Endothelial cell of umbilical vein (primary cell): ENCODE data around the gene FGFR1OP2. TPM values are rescaled to one million over a fixed set of nuclear protein-coding genes. Genes with fewer than 3 reads are reported as not detected.

Source experiments
- BruUV-seq: library from RNA; stranded (reverse); fragments of 400-500 nt; replicated peaks from 2 replicates; lab custom pipeline; 2021; lab: Mats Ljungman, UMichigan
- CTCF ChIA-PET: fragments of 300-600, 350-600 bp; sonication (Branson Sonifier 250); formaldehyde crosslinking; loops from one replicate; lab custom pipeline; 2021; ENCODE audit warnings: antibody characterized with exemption, inconsistent platforms; lab: Charles Lee
- POLR2A ChIA-PET: fragments of 300-600, 350-600 bp; sonication (Branson Sonifier 250); formaldehyde crosslinking; loops from one replicate; lab custom pipeline; 2021; ENCODE audit warnings: antibody characterized with exemption, inconsistent platforms; lab: Charles Lee
- DNase-seq: peaks from one replicate; pipeline ENCODE4 v3.0.0-alpha.2; 2011; ENCODE audit warnings: low read depth, low spot score
- FAIRE-seq: peaks from 2 replicates; lab custom pipeline; 2011; peaks lifted over from hg19 to GRCh38; lab: Jason Lieb, UNC
- H2AFZ ChIP-seq: 2 replicates; pipeline ENCODE4 v1.6.0; 2012; ENCODE audit warnings: low read depth, low read length, control low read depth, inconsistent platforms
- H3K27ac ChIP-seq: 2 replicates; pipeline ENCODE4 v1.5.1; 2011; ENCODE audit warnings: low read depth, mild to moderate bottlenecking, control low read depth, low read length, moderate library complexity; ENCODE audit not compliant: insufficient read depth
- H3K27me3 ChIP-seq, 2 experiments: 2 replicates each; pipeline versions ENCODE4 v1.6.0 to v1.6.1; 2011; ENCODE audit warnings: low read length in 2 of 2, mixed read lengths in 1 of 2; ENCODE audit not compliant: control insufficient read depth in 2 of 2, insufficient read depth in 2 of 2
- H3K36me3 ChIP-seq, 2 experiments: 2 replicates in 1 of 2; 3 replicates in 1 of 2; pipeline ENCODE4 v1.5.1; 2011; ENCODE audit warnings: low read length in 2 of 2, mild to moderate bottlenecking in 1 of 2, moderate library complexity in 1 of 2; ENCODE audit not compliant: control insufficient read depth in 2 of 2, insufficient read depth in 2 of 2; ENCODE audit errors: extremely low read depth in 1 of 2
- H3K4me1 ChIP-seq: 3 replicates; pipeline ENCODE4 v1.5.1; 2011; ENCODE audit warnings: mild to moderate bottlenecking, low read length; ENCODE audit not compliant: control insufficient read depth, insufficient read depth; ENCODE audit errors: extremely low read depth
- H3K4me2 ChIP-seq: 2 replicates; pipeline ENCODE4 v1.6.1; 2011; ENCODE audit warnings: low read length, control low read depth, mixed read lengths; ENCODE audit not compliant: insufficient read depth
- H3K4me3 ChIP-seq, 3 experiments: fragments of 200-600 bp in 1 of 3; sonication (generic), shearing (Covaris generic) in 1 of 3; replicated peaks in 1 of 3; 2 replicates each; pipeline ENCODE4 v1.5.1; 2011 to 2016; ENCODE audit warnings: control low read depth in 3 of 3, low read length in 3 of 3, mild to moderate bottlenecking in 2 of 3, inconsistent platforms in 1 of 3, low read depth in 1 of 3, moderate library complexity in 1 of 3; ENCODE audit not compliant: insufficient read depth in 1 of 3
- H3K79me2 ChIP-seq: 2 replicates; pipeline ENCODE4 v1.6.0; 2012; ENCODE audit warnings: low read length, inconsistent platforms; ENCODE audit not compliant: control insufficient read depth, insufficient read depth
- H3K9ac ChIP-seq: replicated peaks from 2 replicates; pipeline ENCODE3; 2011; ENCODE audit warnings: low read length, control low read depth; ENCODE audit not compliant: insufficient read depth; ENCODE audit errors: extremely low read depth
- H3K9me1 ChIP-seq: replicated peaks from 3 replicates; pipeline ENCODE4 v1.6.0; 2011; ENCODE audit warnings: mild to moderate bottlenecking, low read length; ENCODE audit not compliant: control insufficient read depth, insufficient read depth; ENCODE audit errors: extremely low read depth
- H3K9me3 ChIP-seq: replicated peaks from 2 replicates; pipeline ENCODE4 v1.5.1; 2012; ENCODE audit warnings: low read length, inconsistent platforms; ENCODE audit not compliant: control insufficient read depth, insufficient read depth
- H4K20me1 ChIP-seq: replicated peaks from 2 replicates; pipeline ENCODE3; 2011; ENCODE audit warnings: mild to moderate bottlenecking, low read length; ENCODE audit not compliant: control insufficient read depth, insufficient read depth; ENCODE audit errors: extremely low read depth
- EZH2 ChIP-seq: IDR thresholded peaks from 2 replicates; pipeline ENCODE4 v1.6.1; 2012; ENCODE audit warnings: borderline replicate concordance, low read depth, mild to moderate bottlenecking, moderate library complexity, low read length, inconsistent platforms; ENCODE audit not compliant: severe bottlenecking
- FOS ChIP-seq: IDR thresholded peaks from 2 replicates; pipeline ENCODE4 v1.6.1; 2011; ENCODE audit warnings: mild to moderate bottlenecking, low read length, moderate library complexity, borderline replicate concordance; ENCODE audit not compliant: insufficient read depth
- GATA2 ChIP-seq: IDR thresholded peaks from 2 replicates; pipeline ENCODE4 v1.7.0; 2011; ENCODE audit warnings: low read depth, mild to moderate bottlenecking, moderate library complexity, mixed read lengths, low read length; ENCODE audit not compliant: insufficient read length, insufficient read depth
- JUN ChIP-seq: IDR thresholded peaks from 2 replicates; pipeline ENCODE4 v1.6.1; 2011; ENCODE audit warnings: borderline replicate concordance, low read depth; ENCODE audit not compliant: insufficient read length, insufficient read depth
- MYC ChIP-seq: IDR thresholded peaks from one replicate; pipeline ENCODE4 v1.6.1; 2011; ENCODE audit warnings: mild to moderate bottlenecking, low read depth, low read length
- POLR2A ChIP-seq: IDR thresholded peaks from 2 replicates; pipeline ENCODE4 v1.6.1; 2012; ENCODE audit warnings: low read depth, mild to moderate bottlenecking, control low read depth, low read length
- POLR2AphosphoS5 ChIP-seq: IDR thresholded peaks from 2 replicates; pipeline ENCODE4 v1.6.1; 2012; ENCODE audit warnings: low read depth, mild to moderate bottlenecking, control low read depth, low read length, moderate library complexity; ENCODE audit not compliant: insufficient read depth
- dilution Hi-C: fragments of 300-500 bp; cut with MboI; formaldehyde crosslinking; loops from one replicate; pipeline ENCODE4 v1.15.0; 2019; ENCODE audit warnings: low sequenced_read_pairs; ENCODE audit not compliant: extremely low pct_ligation_motif_present
- intact Hi-C: fragments of 100-400 bp; cut with micrococcal nuclease; formaldehyde crosslinking; loops from one replicate; pipeline ENCODE4 v1.10.0; 2022
- polyA plus RNA-seq, 4 experiments: library from polyadenylated mRNA; depleted of rRNA in 3 of 4; stranded (reverse) in 3 of 4; unstranded in 1 of 4; fragments of >200 nt; gene quantifications; 2 replicates each; pipeline versions ENCODE4 v1.2.1 to v1.2.3, GENCODE V29; 2011 to 2012; ENCODE audit warnings: missing spikeins in 1 of 4
- total RNA-seq: library from RNA; stranded (reverse); gene quantifications from 2 replicates; pipeline ENCODE4 v1.2.3, GENCODE V29; 2021
- TF ChIP-seq, protein P1 (sequence below): IDR thresholded peaks from 2 replicates; pipeline ENCODE4 v1.6.1; 2011; ENCODE audit not compliant: insufficient read depth, insufficient read length
- TF ChIP-seq, protein P2 (sequence below), 2 donors: IDR thresholded peaks; 1 replicate in 1 of 2; 2 replicates in 1 of 2; pipeline ENCODE4 v1.5.1; 2011; ENCODE audit warnings: low read length in 2 of 2, mild to moderate bottlenecking in 2 of 2, moderate library complexity in 2 of 2, control low read depth in 1 of 2, inconsistent platforms in 1 of 2, low read depth in 1 of 2; ENCODE audit not compliant: insufficient read depth in 1 of 2; ENCODE audit errors: extremely low read depth in 1 of 2

FGFR1OP2 gene
- total and polyA plus RNA-seq, 2 donors (not counting 3 experiments of a cell fraction or from before 2014, with no cell fraction given), result 22.7 to 49.3 TPM

DNA sequence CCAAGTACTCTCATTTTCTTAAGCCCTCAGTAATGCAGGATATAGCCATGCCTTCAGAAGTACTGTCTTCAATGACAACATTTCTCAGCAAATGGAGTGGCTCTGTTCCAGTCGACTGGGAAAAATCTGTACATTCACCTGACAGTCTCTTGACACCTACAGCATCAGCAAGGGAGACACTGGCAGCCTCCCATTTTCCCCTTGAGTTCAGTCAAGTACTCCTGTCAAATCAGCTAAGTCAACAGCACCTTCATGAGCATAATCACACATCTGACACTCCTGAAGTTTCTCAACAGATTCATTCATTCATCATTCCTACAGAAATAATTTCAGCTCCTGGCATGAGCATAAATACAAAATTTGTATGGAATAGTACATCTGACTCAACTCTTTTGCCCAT, 46.6 kb upstream of the FGFR1OP2 start:
- TF ChIP-seq POLR2A (no peak), MYC (no peak), EZH2 (no peak), JUN (no peak), FOS (no peak), POLR2AphosphoS5 (no peak), GATA2 (no peak)
- TF ChIP-seq, protein P1, sequence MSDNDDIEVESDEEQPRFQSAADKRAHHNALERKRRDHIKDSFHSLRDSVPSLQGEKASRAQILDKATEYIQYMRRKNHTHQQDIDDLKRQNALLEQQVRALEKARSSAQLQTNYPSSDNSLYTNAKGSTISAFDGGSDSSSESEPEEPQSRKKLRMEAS, result no peak
- TF ChIP-seq, protein P2, sequence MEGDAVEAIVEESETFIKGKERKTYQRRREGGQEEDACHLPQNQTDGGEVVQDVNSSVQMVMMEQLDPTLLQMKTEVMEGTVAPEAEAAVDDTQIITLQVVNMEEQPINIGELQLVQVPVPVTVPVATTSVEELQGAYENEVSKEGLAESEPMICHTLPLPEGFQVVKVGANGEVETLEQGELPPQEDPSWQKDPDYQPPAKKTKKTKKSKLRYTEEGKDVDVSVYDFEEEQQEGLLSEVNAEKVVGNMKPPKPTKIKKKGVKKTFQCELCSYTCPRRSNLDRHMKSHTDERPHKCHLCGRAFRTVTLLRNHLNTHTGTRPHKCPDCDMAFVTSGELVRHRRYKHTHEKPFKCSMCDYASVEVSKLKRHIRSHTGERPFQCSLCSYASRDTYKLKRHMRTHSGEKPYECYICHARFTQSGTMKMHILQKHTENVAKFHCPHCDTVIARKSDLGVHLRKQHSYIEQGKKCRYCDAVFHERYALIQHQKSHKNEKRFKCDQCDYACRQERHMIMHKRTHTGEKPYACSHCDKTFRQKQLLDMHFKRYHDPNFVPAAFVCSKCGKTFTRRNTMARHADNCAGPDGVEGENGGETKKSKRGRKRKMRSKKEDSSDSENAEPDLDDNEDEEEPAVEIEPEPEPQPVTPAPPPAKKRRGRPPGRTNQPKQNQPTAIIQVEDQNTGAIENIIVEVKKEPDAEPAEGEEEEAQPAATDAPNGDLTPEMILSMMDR (IDR thresholded peaks at IDR 0.05; ENCODE audit: extremely low read depth in 1 of 2, insufficient read depth in 1 of 2, low read depth in 1 of 2, low read length in 2 of 2), result no peak
- no peaks in the 10 kb centered on the region for H3K79me2 ChIP-seq
- FAIRE-seq, result no peak
- H2AFZ ChIP-seq, result no peak overlapping the region
- H3K4me3 ChIP-seq, result no peak overlapping the region
- dilution Hi-C loops, result no loop called here
- CTCF ChIA-PET, result interaction anchor here (1.2 to 1.8 kb wide), 4 partner anchors 13 to 414 kb away, joined by 3 to 7 read pairs (median 4); partner anchors contain the start of gene ITPR2
- H3K36me3 ChIP-seq, result no peaks in the 10 kb centered on the region
- POLR2A ChIA-PET, result no interaction called here
- intact Hi-C loops, result no loop called here
- no peaks in the 10 kb centered on the region for H3K9me3 ChIP-seq
- H3K9ac ChIP-seq, result no peak overlapping the region
- H3K9me1 ChIP-seq, result no peaks in the 10 kb centered on the region
- no peak for DNase-seq
- H3K4me1 ChIP-seq, result no peaks in the 10 kb centered on the region
- H4K20me1 ChIP-seq, result no peaks in the 10 kb centered on the region
- no peak overlapping the region for H3K27ac ChIP-seq
- no peaks in the 10 kb centered on the region for H3K27me3 ChIP-seq
- no TSS peak for BruUV-seq
- H3K4me2 ChIP-seq, result no peak overlapping the region
